Measurements from ENCODE around the gene ZNF648. TPM values are rescaled to one million over a fixed set of nuclear protein-coding genes. Genes with fewer than 3 reads are reported as not detected.

ZNF648 gene
- total RNA-seq, 1 donor from 2014 or later: not detected

DNA sequence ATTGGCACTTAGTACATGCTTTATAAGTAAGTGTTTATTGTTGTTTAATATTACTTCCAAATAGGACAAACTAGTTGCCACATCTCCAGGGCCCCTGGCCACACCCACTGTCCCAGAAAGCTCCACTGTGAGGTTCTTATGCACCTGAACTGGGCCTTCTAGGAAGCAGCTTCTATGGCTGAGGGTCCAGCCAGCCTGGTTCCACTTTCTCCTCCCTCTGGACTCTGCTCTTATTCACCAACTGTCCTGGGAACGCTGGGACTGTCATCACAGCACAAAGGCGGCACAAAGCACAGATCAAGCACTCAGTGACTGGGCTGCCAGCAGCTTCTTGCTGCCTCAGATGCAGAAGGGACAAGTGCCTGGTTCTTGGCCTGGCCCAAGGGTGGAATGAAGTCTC, 29.6 kb upstream of the ZNF648 start:
- H3K36me3 ChIP-seq: no peaks in the 10 kb centered on the region
- TF ChIP-seq, protein P1, sequence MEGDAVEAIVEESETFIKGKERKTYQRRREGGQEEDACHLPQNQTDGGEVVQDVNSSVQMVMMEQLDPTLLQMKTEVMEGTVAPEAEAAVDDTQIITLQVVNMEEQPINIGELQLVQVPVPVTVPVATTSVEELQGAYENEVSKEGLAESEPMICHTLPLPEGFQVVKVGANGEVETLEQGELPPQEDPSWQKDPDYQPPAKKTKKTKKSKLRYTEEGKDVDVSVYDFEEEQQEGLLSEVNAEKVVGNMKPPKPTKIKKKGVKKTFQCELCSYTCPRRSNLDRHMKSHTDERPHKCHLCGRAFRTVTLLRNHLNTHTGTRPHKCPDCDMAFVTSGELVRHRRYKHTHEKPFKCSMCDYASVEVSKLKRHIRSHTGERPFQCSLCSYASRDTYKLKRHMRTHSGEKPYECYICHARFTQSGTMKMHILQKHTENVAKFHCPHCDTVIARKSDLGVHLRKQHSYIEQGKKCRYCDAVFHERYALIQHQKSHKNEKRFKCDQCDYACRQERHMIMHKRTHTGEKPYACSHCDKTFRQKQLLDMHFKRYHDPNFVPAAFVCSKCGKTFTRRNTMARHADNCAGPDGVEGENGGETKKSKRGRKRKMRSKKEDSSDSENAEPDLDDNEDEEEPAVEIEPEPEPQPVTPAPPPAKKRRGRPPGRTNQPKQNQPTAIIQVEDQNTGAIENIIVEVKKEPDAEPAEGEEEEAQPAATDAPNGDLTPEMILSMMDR (IDR thresholded peaks at IDR 0.05): no peak
- DNase-seq: no peak
- intact Hi-C loops (cut with DNase I): no loop called here
- H3K27ac ChIP-seq: no peak overlapping the region
- no peak overlapping the region for H3K4me3 ChIP-seq
- no peaks in the 10 kb centered on the region for H3K27me3 ChIP-seq (ENCODE audit: low read depth)
- H3K4me1 ChIP-seq: no peaks in the 10 kb centered on the region
- no peak for ATAC-seq
- H3K9me3 ChIP-seq: no peaks in the 10 kb centered on the region

DNA sequence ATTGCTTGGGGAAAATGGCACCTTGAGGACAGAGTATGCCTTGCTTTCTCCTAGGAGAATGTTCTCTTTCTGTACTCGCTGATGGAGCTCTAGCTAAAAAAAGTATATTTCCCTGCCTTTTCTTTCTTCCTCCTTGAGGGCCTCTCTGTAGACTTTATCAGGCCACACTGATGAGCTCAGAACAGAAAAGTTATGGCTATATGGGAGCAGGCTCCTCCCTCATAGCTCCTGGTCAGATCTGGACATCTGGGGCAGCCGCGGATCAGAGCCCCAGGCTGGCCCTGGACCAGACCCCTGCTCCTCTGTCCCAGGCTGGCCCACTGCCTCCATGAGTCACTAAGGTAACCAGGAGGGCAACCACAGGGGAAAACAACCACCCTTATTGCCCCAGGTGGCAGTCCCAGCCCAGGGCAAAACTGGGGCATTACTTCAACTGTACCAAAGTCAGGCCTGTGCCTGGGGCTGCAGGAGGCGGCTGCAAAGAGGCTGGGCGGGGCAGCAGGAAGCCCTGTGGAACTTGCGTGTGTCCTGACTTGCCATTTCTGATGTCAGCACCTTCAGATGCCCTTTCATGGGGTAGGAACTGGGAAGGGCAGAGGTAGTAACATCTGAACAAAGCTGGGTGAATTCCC, 26.3 kb upstream of the ZNF648 start:
- Histone ChIP-seq H3K27me3 (ENCODE audit: low read depth) (no peaks in the 10 kb centered on the region), H3K9me3 (no peaks in the 10 kb centered on the region), H3K27ac (no peak overlapping the region), H3K4me1 (peaks cover 9% of the 10 kb centered on the region), H3K36me3 (no peaks in the 10 kb centered on the region), H3K4me3 (no peak overlapping the region)
- ATAC-seq: no peak
- TF ChIP-seq, protein P1 (IDR thresholded peaks at IDR 0.05): no peak
- DNase-seq: no peak
- intact Hi-C loops (cut with DNase I): loop anchor here (10.0 kb wide), 1 partner anchor 307 kb away; the partner anchor contains the start of gene GLUL

DNA sequence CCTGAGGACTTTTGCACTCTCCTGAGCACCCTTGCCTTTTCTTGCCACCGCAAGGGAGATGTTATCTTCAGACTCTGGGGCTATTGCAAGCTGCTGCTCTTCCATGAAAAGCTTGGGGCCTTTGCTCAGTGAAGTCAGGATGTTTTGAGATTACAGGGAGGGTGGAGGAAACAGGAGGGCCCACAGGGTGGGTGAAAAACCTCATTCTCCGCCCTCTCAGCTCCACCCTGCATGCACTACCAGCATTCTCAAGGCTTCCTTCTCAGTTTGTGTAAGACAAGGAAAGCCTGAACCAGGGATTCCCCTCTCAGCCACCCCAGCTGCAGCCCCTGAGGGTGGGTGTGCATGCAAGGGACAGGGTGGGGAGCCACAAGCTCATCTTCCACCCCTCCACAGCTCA, 25.8 kb upstream of the ZNF648 start:
- no peaks in the 10 kb centered on the region for H3K9me3 ChIP-seq
- DNase-seq: no peak
- TF ChIP-seq, protein P1 (IDR thresholded peaks at IDR 0.05): no peak
- H3K4me3 ChIP-seq: no peak overlapping the region
- no peaks in the 10 kb centered on the region for H3K36me3 ChIP-seq
- H3K27me3 ChIP-seq (ENCODE audit: low read depth): no peaks in the 10 kb centered on the region
- no peak overlapping the region for H3K27ac ChIP-seq
- H3K4me1 ChIP-seq: peaks cover 9% of the 10 kb centered on the region
- ATAC-seq: no peak
- intact Hi-C loops (cut with DNase I): loop anchor here (10.0 kb wide), 1 partner anchor 307 kb away; the partner anchor contains the start of gene GLUL

DNA sequence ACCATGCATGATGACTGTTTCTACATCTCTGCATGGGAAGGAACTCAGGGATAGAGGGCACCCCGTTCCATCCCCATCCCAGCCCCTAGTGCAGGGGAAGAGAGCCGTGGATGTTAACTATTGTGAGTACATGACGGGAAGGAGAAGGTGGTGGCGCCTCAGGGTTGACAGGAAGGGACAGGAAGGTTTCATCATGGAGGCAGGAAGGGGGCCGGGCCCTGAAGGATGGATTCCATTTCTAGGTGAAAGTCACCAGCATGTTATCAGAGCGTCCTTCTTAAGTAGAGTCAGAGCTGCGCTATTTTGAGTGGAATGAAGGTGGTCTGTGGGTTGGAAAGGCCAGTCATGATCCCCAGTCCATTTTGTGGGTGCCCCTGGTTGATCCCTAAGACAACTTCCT, 25.1 kb upstream of the ZNF648 start:
- peaks cover 9% of the 10 kb centered on the region for H3K4me1 ChIP-seq
- H3K27ac ChIP-seq: no peak overlapping the region
- TF ChIP-seq, protein P1 (IDR thresholded peaks at IDR 0.05): no peak
- H3K9me3 ChIP-seq: no peaks in the 10 kb centered on the region
- H3K4me3 ChIP-seq: no peak overlapping the region
- DNase-seq (no peak), ATAC-seq (no peak)
- H3K27me3 ChIP-seq (ENCODE audit: low read depth): no peaks in the 10 kb centered on the region
- H3K36me3 ChIP-seq: no peaks in the 10 kb centered on the region
- intact Hi-C loops (cut with DNase I): loop anchor here (10.0 kb wide), 1 partner anchor 308 kb away; the partner anchor contains the start of gene GLUL

DNA sequence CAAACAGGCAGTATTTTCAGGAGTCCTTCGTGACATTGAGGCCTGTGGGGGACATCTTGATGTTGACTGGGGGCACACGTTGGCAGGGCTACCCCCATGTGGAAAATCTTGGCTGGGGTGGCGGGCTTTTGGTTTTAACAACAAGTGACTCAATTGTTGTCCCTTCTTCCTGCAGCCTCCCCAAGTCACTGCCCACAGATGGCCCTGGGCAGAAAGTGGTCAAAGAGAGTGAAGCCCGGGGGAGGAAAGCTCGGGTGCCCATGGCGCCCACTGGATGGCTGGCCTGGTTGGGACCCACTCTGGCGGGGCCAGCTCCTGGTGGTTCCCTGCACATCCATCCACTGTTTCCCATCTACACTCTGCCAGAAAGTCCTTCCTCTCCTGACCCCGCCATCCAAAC, 24.6 kb upstream of the ZNF648 start:
- H3K4me1 ChIP-seq: peaks cover 9% of the 10 kb centered on the region
- no peaks in the 10 kb centered on the region for H3K27me3 ChIP-seq (ENCODE audit: low read depth)
- H3K4me3 ChIP-seq: no peak overlapping the region
- no peaks in the 10 kb centered on the region for H3K36me3 ChIP-seq
- intact Hi-C loops (cut with DNase I): loop anchor here (10.0 kb wide), 1 partner anchor 309 kb away; the partner anchor contains the start of gene GLUL
- no peaks in the 10 kb centered on the region for H3K9me3 ChIP-seq
- ATAC-seq: no peak
- TF ChIP-seq, protein P1 (IDR thresholded peaks at IDR 0.05): no peak
- no peak for DNase-seq
- no peak overlapping the region for H3K27ac ChIP-seq

Measured in lower lobe of right lung (tissue), 2 donors.